ENCODE results near the gene MDM1. TPM values are rescaled to one million over a fixed set of nuclear protein-coding genes. Genes with fewer than 3 reads are reported as not detected.

Gene MDM1
- total and polyA plus RNA-seq, 10 donors: 13.5 to 38.9 (median 21.9) TPM

GRCh38 chr12:68324531-68324930, 7.6 kb downstream of the MDM1 start:
- Histone ChIP-seq H3K4me3 (no peak overlapping the region), H3K27ac (no peak overlapping the region), H3K27me3 (replicated peaks in 1 of 7) (no peaks in the 10 kb centered on the region), H3K9me3 (no peaks in the 10 kb centered on the region), H3K4me1 (peaks cover 0 to 37% (median 2%) of the 10 kb centered on the region in 6 donors), H3K36me3 (peaks cover 0 to 84% (median 17%) of the 10 kb centered on the region in 6 donors)
- intact Hi-C loops (cut with DNase I; ENCODE audit: low total_unique reads): no loop called here
- whole genome bisulfite sequencing, 5 donors: 74 to 89% (median 85%) methylated on average over 3 of the region's 3 CpGs
- TF ChIP-seq POLR2AphosphoS5 (IDR thresholded peaks at IDR 0.05): no peak
- no peak for TF ChIP-seq CTCF (IDR thresholded peaks at IDR 0.05 in 8 of 11, conservative IDR thresholded peaks at IDR 0.05 in 3 of 11)
- TF ChIP-seq POLR2A (IDR thresholded peaks at IDR 0.05): no peak
- no peak for DNase-seq

- WGBS, 5 donors: 73 to 91% (median 80%) methylated on average over 2 of the region's 2 CpGs
- intact Hi-C loops (cut with DNase I; ENCODE audit: low total_unique reads): no loop called here
Measured at GRCh38 chr12:68321140-68321539, 11.0 kb downstream of the MDM1 start.

GRCh38 chr12:68319988-68320623, 12.1 kb downstream of the MDM1 start:
- WGBS, 5 donors: 80 to 87% (median 86%) methylated on average over 11 of the region's 11 CpGs
- no peak overlapping the region for H3K27ac ChIP-seq
- peaks cover 0 to 77% (median 12%) of the 10 kb centered on the region in 6 donors for H3K36me3 ChIP-seq
- TF ChIP-seq POLR2AphosphoS5 (IDR thresholded peaks at IDR 0.05) (no peak), CTCF (IDR thresholded peaks at IDR 0.05 in 8 of 11, conservative IDR thresholded peaks at IDR 0.05 in 3 of 11) (no peak), POLR2A (IDR thresholded peaks at IDR 0.05) (no peak)
- H3K9me3 ChIP-seq: no peaks in the 10 kb centered on the region
- no peaks in the 10 kb centered on the region for H3K4me1 ChIP-seq
- no peak for DNase-seq
- H3K27me3 ChIP-seq (replicated peaks in 1 of 7): no peaks in the 10 kb centered on the region
- H3K4me3 ChIP-seq: no peak overlapping the region
- intact Hi-C loops (cut with DNase I; ENCODE audit: low total_unique reads): loop anchor here (5.0 kb wide), 1 partner anchor 93 kb away; the partner anchor contains the start of gene IL26

More at GRCh38 chr12:68321140-68321539, 11.0 kb downstream of the MDM1 start:
- TF ChIP-seq POLR2AphosphoS5 (IDR thresholded peaks at IDR 0.05): no peak
- TF ChIP-seq CTCF (IDR thresholded peaks at IDR 0.05 in 8 of 11, conservative IDR thresholded peaks at IDR 0.05 in 3 of 11): no peak
- no peak for TF ChIP-seq POLR2A (IDR thresholded peaks at IDR 0.05)
- H3K27ac ChIP-seq: no peak overlapping the region
- H3K4me1 ChIP-seq: peaks cover 0 to 5% (median 0%) of the 10 kb centered on the region in 6 donors
- peaks cover 0 to 78% (median 17%) of the 10 kb centered on the region in 6 donors for H3K36me3 ChIP-seq
- H3K4me3 ChIP-seq: no peak overlapping the region
- H3K9me3 ChIP-seq: no peaks in the 10 kb centered on the region
- DNase-seq: no peak
- no peaks in the 10 kb centered on the region for H3K27me3 ChIP-seq (replicated peaks in 1 of 7)

GRCh38 chr12:68317047-68317667, 15.0 kb downstream of the MDM1 start:
- 89 to 100% (median 95%) methylated on average over 1 of the region's 1 CpG for WGBS, 5 donors
- intact Hi-C loops (cut with DNase I; ENCODE audit: low total_unique reads): loop anchor here (5.0 kb wide), 1 partner anchor 90 kb away; the partner anchor contains the start of gene IL26
- H3K9me3 ChIP-seq: no peaks in the 10 kb centered on the region
- no peaks in the 10 kb centered on the region for H3K4me1 ChIP-seq
- TF ChIP-seq POLR2AphosphoS5 (IDR thresholded peaks at IDR 0.05): no peak
- TF ChIP-seq CTCF (IDR thresholded peaks at IDR 0.05 in 8 of 11, conservative IDR thresholded peaks at IDR 0.05 in 3 of 11): peak; percentile 8 to 75 (median 61)
- TF ChIP-seq POLR2A (IDR thresholded peaks at IDR 0.05): no peak
- H3K36me3 ChIP-seq: peaks cover 0 to 82% (median 26%) of the 10 kb centered on the region in 6 donors
- H3K27ac ChIP-seq: no peak overlapping the region
- H3K4me3 ChIP-seq: no peak overlapping the region
- no peaks in the 10 kb centered on the region for H3K27me3 ChIP-seq (replicated peaks in 1 of 7)
- DNase-seq: no peak
